ENCODE measurements around the gene STIM1. TPM values are rescaled to one million over a fixed set of nuclear protein-coding genes. Genes with fewer than 3 reads are reported as not detected.

Gene STIM1
- total RNA-seq, 4 donors from 2014 or later = 50.1 to 112 (median 63.3) TPM

- peaks cover 0 to 81% (median 4%) of the 10 kb centered on the region in 3 donors for H3K36me3 ChIP-seq
- H3K9me3 ChIP-seq = peaks cover 0 to 17% (median 0%) of the 10 kb centered on the region in 3 donors
- no peaks in the 10 kb centered on the region for H3K27me3 ChIP-seq
- H3K4me3 ChIP-seq = no peak overlapping the region
- intact Hi-C loops (cut with DNase I) = no loop called here
- no peak for TF ChIP-seq CTCF (IDR thresholded peaks at IDR 0.05)
- H3K4me1 ChIP-seq = no peaks in the 10 kb centered on the region
- 77 to 86% methylated on average over 1 of the region's 1 CpG for whole genome bisulfite sequencing, 2 donors
- no peak for DNase-seq
- H3K27ac ChIP-seq = no peak overlapping the region
These were observed 283.0 kb downstream of the STIM1 start for GRCh38 chr11:4138497-4138896.

GRCh38 chr11:4140067-4140636, 284.7 kb downstream of the STIM1 start:
- TF ChIP-seq POLR2A (IDR thresholded peaks at IDR 0.05) = no peak
- TF ChIP-seq CTCF (IDR thresholded peaks at IDR 0.05) = no peak
- H3K27ac ChIP-seq = no peak overlapping the region
- H3K27me3 ChIP-seq = no peaks in the 10 kb centered on the region
- peaks cover 0 to 65% (median 4%) of the 10 kb centered on the region in 3 donors for H3K36me3 ChIP-seq
- no peak for DNase-seq
- no peaks in the 10 kb centered on the region for H3K4me1 ChIP-seq
- intact Hi-C loops (cut with DNase I) = no loop called here
- 91 to 100% methylated on average over 2 of the region's 2 CpGs for WGBS, 2 donors
- H3K4me3 ChIP-seq = no peak overlapping the region
- H3K9me3 ChIP-seq = peaks cover 0 to 17% (median 0%) of the 10 kb centered on the region in 3 donors

Small RNAs within 50 kb of the gene (small RNA-seq; reads per million reads assigned to genes)
- 0 reads per million in 4 donors for gene AC087441.2
- 0 reads per million in 4 donors for gene RF00409
- 0 reads per million in 4 donors for gene RPS29P20

Other genes starting within 250 kb of the STIM1 start
- under 1 TPM in 1 of 4 donors, not detected in 3; 0.76 TPM for gene ART5, start 213.7 kb upstream of the STIM1 start, total RNA-seq
- gene ART1, start 210.5 kb upstream of the STIM1 start, total RNA-seq = not detected
- gene CHRNA10, start 184.3 kb upstream of the STIM1 start, total RNA-seq = 1 to 10 TPM in 2 of 4 donors, under 1 TPM in 1, not detected in 1; 0.38 to 1.1 (median 1.1) TPM
- 100 to 1,000 TPM in 1 of 4 donors, 10 to 100 TPM in 3; 54.2 to 110 (median 79.2) TPM for gene NUP98, start 58.1 kb upstream of the STIM1 start, total RNA-seq
- gene PGAP2, start 47.1 kb upstream of the STIM1 start, total RNA-seq = 10 to 100 TPM; 10.8 to 30.8 (median 27.5) TPM
- gene RHOG, start 14.7 kb upstream of the STIM1 start, total RNA-seq = 10 to 100 TPM; 51.6 to 84.5 (median 72.7) TPM
- gene RRM1, start 239.1 kb downstream of the STIM1 start, total RNA-seq = 10 to 100 TPM; 22.3 to 90.8 (median 60.3) TPM